Measurements from ENCODE around the gene FAM187B. TPM values are rescaled to one million over a fixed set of nuclear protein-coding genes. Genes with fewer than 3 reads are reported as not detected.

The FAM187B gene
- polyA plus RNA-seq, 1 donor (not counting 4 experiments of a cell fraction or from before 2014, with no cell fraction given): not detected

GRCh38 chr19:35206855-35207254, 21.7 kb downstream of the FAM187B start:
- no peaks in the 10 kb centered on the region for H4K20me1 ChIP-seq (ENCODE audit: control insufficient read depth, extremely low read depth, insufficient read depth, low read length)
- no peaks in the 10 kb centered on the region for H3K4me1 ChIP-seq (ENCODE audit: control insufficient read depth, extremely low read depth, insufficient read depth, low read length)
- FAIRE-seq (no peak), DNase-seq (ENCODE audit: low read depth, low spot score) (no peak)
- H3K9me3 ChIP-seq (ENCODE audit: control insufficient read depth, low read depth, low read length): no peaks in the 10 kb centered on the region
- no peaks in the 10 kb centered on the region for H3K9me1 ChIP-seq (ENCODE audit: control insufficient read depth, extremely low read depth, insufficient read depth, low read length)
- H3K27ac ChIP-seq (ENCODE audit: control insufficient read depth, insufficient read depth, low read length): no peak overlapping the region
- no peaks in the 10 kb centered on the region for H3K79me2 ChIP-seq (ENCODE audit: control insufficient read depth, insufficient read depth, low read length)
- H3K36me3 ChIP-seq (ENCODE audit: control insufficient read depth in 2 of 2, extremely low read depth in 1 of 2, insufficient read depth in 2 of 2, low read length in 2 of 2): no peaks in the 10 kb centered on the region
- TF ChIP-seq EZH2 (IDR thresholded peaks at IDR 0.05; ENCODE audit: low read length) (no peak), CTCF (optimal IDR thresholded peaks at IDR 0.05 in 1 of 3, IDR thresholded peaks at IDR 0.05 in 1 of 3, conservative IDR thresholded peaks at IDR 0.05 in 1 of 3; ENCODE audit: extremely low read depth in 1 of 3, insufficient read depth in 2 of 3, low read length in 3 of 3) (no peak)
- H2AFZ ChIP-seq (ENCODE audit: control insufficient read depth, low read length): no peak overlapping the region
- no peaks in the 10 kb centered on the region for H3K27me3 ChIP-seq (ENCODE audit: control insufficient read depth, extremely low read depth, insufficient read depth, low read length)
- no peak overlapping the region for H3K4me2 ChIP-seq (ENCODE audit: control insufficient read depth, extremely low read depth, insufficient read depth, low read depth, low read length)
- dilution Hi-C loops (cut with MboI; ENCODE audit: extremely low pct_ligation_motif_present, low sequenced_read_pairs): no loop called here
- no peak overlapping the region for H3K9ac ChIP-seq (ENCODE audit: control insufficient read depth, extremely low read depth, insufficient read depth, low read length)
- no peak overlapping the region for H3K4me3 ChIP-seq (ENCODE audit: control insufficient read depth in 2 of 3, extremely low read depth in 1 of 3, insufficient read depth in 2 of 3, low read depth in 1 of 3, low read length in 3 of 3)

GRCh38 chr19:35206379-35206778, 22.2 kb downstream of the FAM187B start:
- Histone ChIP-seq H3K36me3 (ENCODE audit: control insufficient read depth in 2 of 2, extremely low read depth in 1 of 2, insufficient read depth in 2 of 2, low read length in 2 of 2) (no peaks in the 10 kb centered on the region), H3K4me1 (ENCODE audit: control insufficient read depth, extremely low read depth, insufficient read depth, low read length) (no peaks in the 10 kb centered on the region), H2AFZ (ENCODE audit: control insufficient read depth, low read length) (no peak overlapping the region), H3K79me2 (ENCODE audit: control insufficient read depth, insufficient read depth, low read length) (no peaks in the 10 kb centered on the region), H3K27me3 (ENCODE audit: control insufficient read depth, extremely low read depth, insufficient read depth, low read length) (no peaks in the 10 kb centered on the region), H3K9me3 (ENCODE audit: control insufficient read depth, low read depth, low read length) (no peaks in the 10 kb centered on the region), H3K9me1 (ENCODE audit: control insufficient read depth, extremely low read depth, insufficient read depth, low read length) (no peaks in the 10 kb centered on the region), H4K20me1 (ENCODE audit: control insufficient read depth, extremely low read depth, insufficient read depth, low read length) (no peaks in the 10 kb centered on the region), H3K4me2 (ENCODE audit: control insufficient read depth, extremely low read depth, insufficient read depth, low read depth, low read length) (no peak overlapping the region), H3K9ac (ENCODE audit: control insufficient read depth, extremely low read depth, insufficient read depth, low read length) (no peak overlapping the region), H3K27ac (ENCODE audit: control insufficient read depth, insufficient read depth, low read length) (no peak overlapping the region), H3K4me3 (ENCODE audit: control insufficient read depth in 2 of 3, extremely low read depth in 1 of 3, insufficient read depth in 2 of 3, low read depth in 1 of 3, low read length in 3 of 3) (no peak overlapping the region)
- FAIRE-seq (no peak), DNase-seq (ENCODE audit: low read depth, low spot score) (no peak)
- dilution Hi-C loops (cut with MboI; ENCODE audit: extremely low pct_ligation_motif_present, low sequenced_read_pairs): no loop called here
- TF ChIP-seq CTCF (optimal IDR thresholded peaks at IDR 0.05 in 1 of 3, IDR thresholded peaks at IDR 0.05 in 1 of 3, conservative IDR thresholded peaks at IDR 0.05 in 1 of 3; ENCODE audit: extremely low read depth in 1 of 3, insufficient read depth in 2 of 3, low read length in 3 of 3) (no peak), EZH2 (IDR thresholded peaks at IDR 0.05; ENCODE audit: low read length) (no peak)
